ENCODE data around the gene PAXIP1.

GRCh38 chr7:154973381-154973780 is 29.5 kb downstream of the PAXIP1 start:
- no peak for TF ChIP-seq CTCF (IDR thresholded peaks at IDR 0.05)
- TF ChIP-seq POLR2A (IDR thresholded peaks at IDR 0.05), result no peak

Data from vagina (tissue), 2 donors.